MM.1S (cell line): Measurements from ENCODE around the gene ING5.

ENCODE experiments used
- DNase-seq: peaks from one replicate; pipeline ENCODE4 v3.0.0-alpha.2; 2015
- H2AFZ ChIP-seq: fragments of 300-600 bp; sonication (generic); 2 replicates; pipeline ENCODE4 v1.6.0; 2016; ENCODE audit warnings: antibody characterized with exemption, low read length
- H3F3A ChIP-seq: fragments of 300-600 bp; sonication (generic); 2 replicates; pipeline ENCODE4 v1.6.1; 2016; ENCODE audit warnings: mild to moderate bottlenecking, antibody characterized with exemption, low read length, moderate library complexity, mixed read lengths; ENCODE audit not compliant: insufficient read depth
- H3K27ac ChIP-seq: fragments of 300-600 bp; sonication (generic); 2 replicates; pipeline ENCODE4 v1.5.1; 2016; ENCODE audit warnings: mild to moderate bottlenecking, low read length
- H3K27me3 ChIP-seq: fragments of 300-600 bp; sonication (generic); replicated peaks from 2 replicates; pipeline ENCODE4 v1.6.0; 2016; ENCODE audit warnings: low read length; ENCODE audit not compliant: insufficient read depth
- H3K36me3 ChIP-seq: fragments of 300-600 bp; sonication (generic); replicated peaks from 2 replicates; pipeline ENCODE4 v1.6.1; 2016; ENCODE audit warnings: mild to moderate bottlenecking, low read length, mixed read lengths; ENCODE audit not compliant: insufficient read depth
- H3K4me1 ChIP-seq: fragments of 300-600 bp; sonication (generic); 2 replicates; pipeline ENCODE4 v1.6.1; 2016; ENCODE audit warnings: low read length, mixed read lengths
- H3K4me2 ChIP-seq: fragments of 300-600 bp; sonication (generic); 2 replicates; pipeline ENCODE4 v1.6.0; 2016; ENCODE audit warnings: low read depth, low read length
- H3K4me3 ChIP-seq: fragments of 300-600 bp; sonication (generic); 2 replicates; pipeline ENCODE4 v1.5.1; 2016; ENCODE audit warnings: low read length, mixed read lengths
- H3K79me2 ChIP-seq: fragments of 300-600 bp; sonication (generic); 2 replicates; pipeline ENCODE4 v1.6.1; 2016; ENCODE audit warnings: mixed run types, low read length, mixed read lengths
- H3K9ac ChIP-seq: fragments of 300-600 bp; sonication (generic); 2 replicates; pipeline ENCODE4 v1.6.1; 2016; ENCODE audit warnings: low read length, mixed read lengths
- H3K9me2 ChIP-seq: fragments of 300-600 bp; sonication (generic); replicated peaks from 2 replicates; pipeline ENCODE4 v1.6.1; 2016; ENCODE audit warnings: mild to moderate bottlenecking, low read length, mixed read lengths; ENCODE audit not compliant: insufficient read depth
- H3K9me3 ChIP-seq: fragments of 300-600 bp; sonication (generic); replicated peaks from 2 replicates; pipeline ENCODE4 v1.6.1; 2016; ENCODE audit warnings: mild to moderate bottlenecking, low read length, mixed read lengths; ENCODE audit not compliant: insufficient read depth
- H4K20me1 ChIP-seq: fragments of 300-600 bp; sonication (generic); 2 replicates; pipeline ENCODE4 v1.6.1; 2016; ENCODE audit warnings: mild to moderate bottlenecking, low read length, moderate library complexity, mixed read lengths; ENCODE audit not compliant: insufficient read depth
- CTCF ChIP-seq: fragments of 300-600 bp; sonication (generic); IDR thresholded peaks from 2 replicates; pipeline ENCODE4 v1.5.1; 2016; ENCODE audit warnings: antibody characterized with exemption, low read length, mixed read lengths
- EZH2 ChIP-seq: fragments of 300-600 bp; sonication (generic); optimal IDR thresholded peaks from 2 replicates; pipeline ENCODE3; 2017; ENCODE audit warnings: low read depth, mild to moderate bottlenecking, antibody characterized with exemption, low read length, mixed read lengths
- EZH2phosphoT487 ChIP-seq: fragments of 300-600 bp; sonication (generic); IDR thresholded peaks from 2 replicates; pipeline ENCODE4 v1.6.1; 2018; ENCODE audit warnings: antibody characterized with exemption, low read length

The ING5 gene

GRCh38 chr2:241708879-241709278 is 7.0 kb downstream of the ING5 start:
- no peaks in the 10 kb centered on the region for H3K9me2 ChIP-seq
- no peak overlapping the region for H3K27ac ChIP-seq
- H3K9ac ChIP-seq = no peak overlapping the region
- TF ChIP-seq EZH2 = no peak
- TF ChIP-seq CTCF = no peak
- TF ChIP-seq EZH2phosphoT487 = no peak
- H3F3A ChIP-seq = no peaks in the 10 kb centered on the region
- H3K4me2 ChIP-seq = no peak overlapping the region
- H3K36me3 ChIP-seq = no peaks in the 10 kb centered on the region
- peaks cover 13% of the 10 kb centered on the region for H3K79me2 ChIP-seq
- no peak for DNase-seq
- H3K9me3 ChIP-seq = no peaks in the 10 kb centered on the region
- no peaks in the 10 kb centered on the region for H3K27me3 ChIP-seq
- no peaks in the 10 kb centered on the region for H4K20me1 ChIP-seq
- H3K4me3 ChIP-seq = no peak overlapping the region
- no peak overlapping the region for H2AFZ ChIP-seq
- H3K4me1 ChIP-seq = no peaks in the 10 kb centered on the region

- no peaks in the 10 kb centered on the region for H3K79me2 ChIP-seq
- DNase-seq = no peak
- no peaks in the 10 kb centered on the region for H3K36me3 ChIP-seq
- H2AFZ ChIP-seq = no peak overlapping the region
- no peak overlapping the region for H3K27ac ChIP-seq
- no peaks in the 10 kb centered on the region for H4K20me1 ChIP-seq
- no peak overlapping the region for H3K4me3 ChIP-seq
- no peaks in the 10 kb centered on the region for H3K4me1 ChIP-seq
- H3K9ac ChIP-seq = no peak overlapping the region
- TF ChIP-seq EZH2phosphoT487 (no peak), CTCF (no peak), EZH2 (no peak)
- H3K27me3 ChIP-seq = no peaks in the 10 kb centered on the region
- H3K9me3 ChIP-seq = no peaks in the 10 kb centered on the region
- H3K4me2 ChIP-seq = no peak overlapping the region
- H3K9me2 ChIP-seq = no peaks in the 10 kb centered on the region
- no peaks in the 10 kb centered on the region for H3F3A ChIP-seq
Measured at GRCh38 chr2:241719093-241719492, 17.3 kb downstream of the ING5 start.

GRCh38 chr2:241720099-241720498 is 18.3 kb downstream of the ING5 start:
- H3K27me3 ChIP-seq = no peaks in the 10 kb centered on the region
- H3F3A ChIP-seq = no peaks in the 10 kb centered on the region
- no peak overlapping the region for H3K27ac ChIP-seq
- no peaks in the 10 kb centered on the region for H3K9me3 ChIP-seq
- no peaks in the 10 kb centered on the region for H3K4me1 ChIP-seq
- no peak overlapping the region for H3K9ac ChIP-seq
- no peaks in the 10 kb centered on the region for H3K9me2 ChIP-seq
- no peak for DNase-seq
- TF ChIP-seq CTCF (no peak), EZH2 (no peak), EZH2phosphoT487 (no peak)
- no peak overlapping the region for H3K4me2 ChIP-seq
- no peaks in the 10 kb centered on the region for H3K79me2 ChIP-seq
- no peak overlapping the region for H3K4me3 ChIP-seq
- no peaks in the 10 kb centered on the region for H4K20me1 ChIP-seq
- H2AFZ ChIP-seq = no peak overlapping the region
- no peaks in the 10 kb centered on the region for H3K36me3 ChIP-seq
